GM12875 (cell line): ENCODE measurements around the gene ZBTB40.

Experiments used
- H3K4me3 ChIP-seq: one replicate; pipeline ENCODE4 v1.5.1; 2011; ENCODE audit warnings: low read depth, low read length, control low read depth
- CTCF ChIP-seq: IDR thresholded peaks from 2 replicates; pipeline ENCODE4 v1.5.1; 2011; ENCODE audit warnings: low read depth, mild to moderate bottlenecking, control low read depth, inconsistent platforms, low read length, moderate library complexity, borderline replicate concordance; ENCODE audit not compliant: insufficient read depth

ZBTB40 gene

GRCh38 chr1:22522221-22522743 lies 70.6 kb downstream of the ZBTB40 start:
- no peak for TF ChIP-seq CTCF
- H3K4me3 ChIP-seq: no peak overlapping the region

DNA sequence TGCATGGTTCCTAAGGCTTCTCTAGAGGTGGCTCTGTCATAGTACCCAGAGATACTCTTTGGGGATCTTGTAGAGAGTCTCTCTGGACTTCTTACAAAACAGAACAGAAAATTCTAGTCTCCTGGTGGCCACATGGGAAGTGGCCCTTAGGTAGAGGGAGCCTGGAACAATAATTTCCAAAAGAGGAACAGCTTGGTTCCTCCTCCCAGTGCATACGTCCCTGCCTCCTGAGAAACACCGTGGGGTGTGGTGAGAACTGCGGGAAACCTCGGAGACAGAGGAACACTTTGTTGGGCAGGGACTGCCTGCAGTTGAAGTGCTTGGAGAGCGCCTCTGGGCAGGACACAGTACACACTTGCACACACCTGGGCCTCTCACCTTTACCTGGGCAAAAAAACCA lies 72.8 kb downstream of the ZBTB40 start:
- TF ChIP-seq CTCF: no peak
- H3K4me3 ChIP-seq: no peak overlapping the region

GRCh38 chr1:22525211-22525610 lies 73.6 kb downstream of the ZBTB40 start:
- TF ChIP-seq CTCF: no peak
- no peak overlapping the region for H3K4me3 ChIP-seq

DNA sequence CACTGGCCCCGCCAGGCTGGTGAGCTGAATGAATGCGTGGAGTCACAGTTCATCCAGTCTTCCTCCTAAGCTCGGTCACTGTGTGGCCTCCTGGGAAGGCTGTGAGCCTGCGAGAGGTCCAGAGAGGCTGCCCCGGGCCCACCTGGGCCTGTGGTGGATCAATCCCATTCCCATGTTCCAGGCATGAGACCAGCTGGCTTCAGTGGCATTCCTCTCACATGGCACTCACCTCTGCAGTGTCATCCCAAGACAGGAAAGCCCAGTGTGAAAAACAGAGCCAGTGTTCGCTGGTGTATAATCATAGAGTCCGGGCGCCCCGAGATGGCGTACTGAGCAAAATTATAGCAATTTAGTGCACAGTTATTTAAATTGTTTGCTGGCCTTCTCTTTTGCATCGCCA lies 74.0 kb downstream of the ZBTB40 start:
- no peak overlapping the region for H3K4me3 ChIP-seq
- TF ChIP-seq CTCF: no peak

- TF ChIP-seq CTCF: no peak
- no peak overlapping the region for H3K4me3 ChIP-seq
These were observed 74.4 kb downstream of the ZBTB40 start for GRCh38 chr1:22526098-22526497.

DNA sequence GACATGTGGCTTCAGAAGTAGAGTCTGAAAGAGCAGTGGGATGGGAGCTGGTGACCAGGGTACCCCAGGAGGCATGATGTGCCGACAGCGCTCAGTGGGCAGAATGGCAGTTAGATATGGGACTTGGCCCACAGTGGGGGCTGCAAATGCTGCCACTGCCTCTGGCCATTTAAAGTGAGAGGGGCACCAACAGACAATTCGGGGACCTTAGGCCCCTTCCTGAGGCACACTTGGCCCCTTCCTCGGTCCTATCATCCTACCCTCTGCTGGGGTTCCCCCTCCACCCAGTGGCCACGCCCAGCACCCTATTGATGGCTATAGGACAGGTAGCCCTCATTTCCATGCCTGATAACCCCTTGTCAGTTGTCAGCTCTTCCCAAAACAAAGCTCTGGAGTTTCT lies 75.0 kb downstream of the ZBTB40 start:
- TF ChIP-seq CTCF: no peak

GRCh38 chr1:22527122-22527521 lies 75.5 kb downstream of the ZBTB40 start:
- no peak for TF ChIP-seq CTCF
- no peak overlapping the region for H3K4me3 ChIP-seq

More for the DNA sequence above, 75.0 kb downstream of the ZBTB40 start:
- no peak overlapping the region for H3K4me3 ChIP-seq
